Adipocyte (in vitro differentiated cells): Measurements from ENCODE around the gene MYH16.
"Not testable (repeated sequence)": the region's sequence is repeated elsewhere in the genome, so short reads cannot be mapped to it uniquely, and the experiment has no call there.

ENCODE experiments used
- DNase-seq: peaks from one replicate; pipeline ENCODE4 v3.0.0-alpha.2; 2015; ENCODE audit warnings: low read depth
- H3K27me3 ChIP-seq: replicated peaks from 2 replicates; pipeline ENCODE4 v1.7.0; 2013; ENCODE audit warnings: mild to moderate bottlenecking, low read length, moderate library complexity; ENCODE audit not compliant: control insufficient read depth, insufficient read depth
- H3K36me3 ChIP-seq: 2 replicates; pipeline ENCODE4 v1.7.0; 2013; ENCODE audit warnings: low read length, mild to moderate bottlenecking, moderate library complexity; ENCODE audit not compliant: control insufficient read depth, insufficient read depth, severe bottlenecking
- H3K4me1 ChIP-seq: 2 replicates; pipeline ENCODE4 v1.7.0; 2013; ENCODE audit warnings: mild to moderate bottlenecking, low read length, moderate library complexity; ENCODE audit not compliant: control insufficient read depth, insufficient read depth
- H3K4me3 ChIP-seq: 2 replicates; pipeline ENCODE4 v1.7.0; 2013; ENCODE audit warnings: mild to moderate bottlenecking, low read length, moderate library complexity
- H3K9ac ChIP-seq: 2 replicates; pipeline ENCODE4 v1.7.0; 2013; ENCODE audit warnings: mild to moderate bottlenecking, low read length, moderate library complexity
- H3K9me3 ChIP-seq: 2 replicates; pipeline ENCODE4 v1.7.0; 2013; ENCODE audit warnings: mild to moderate bottlenecking, low read length, moderate library complexity; ENCODE audit not compliant: control insufficient read depth

MYH16 gene

GRCh38 chr7:99272476-99273045 lies at the start of gene MYH16:
TSS of gene MYH16 (plus strand) at chr7:99272839.
- Histone ChIP-seq H3K4me1 (peaks cover 3% of the 10 kb centered on the region), H3K27me3 (no peaks in the 10 kb centered on the region), H3K9me3 (no peaks in the 10 kb centered on the region), H3K9ac (no peak within 1 kb of the TSS), H3K36me3 (no peaks in the 10 kb centered on the region), H3K4me3 (no peak within 1 kb of the TSS)
- DNase-seq, result no peak

GRCh38 chr7:99224263-99224898 lies 48.3 kb upstream of the MYH16 start:
- DNase-seq, result peak; percentile 15

GRCh38 chr7:99224899-99225265 lies 47.8 kb upstream of the MYH16 start:
- no peak for DNase-seq

More at GRCh38 chr7:99224263-99224898, 48.3 kb upstream of the MYH16 start:
- not testable (repeated sequence) for H3K4me3 ChIP-seq, H3K27me3 ChIP-seq, H3K9me3 ChIP-seq, H3K4me1 ChIP-seq, H3K9ac ChIP-seq, H3K36me3 ChIP-seq

GRCh38 chr7:99229234-99229633 lies 43.4 kb upstream of the MYH16 start:
- Histone ChIP-seq H3K9ac (no peak overlapping the region), H3K9me3 (no peaks in the 10 kb centered on the region), H3K36me3 (no peaks in the 10 kb centered on the region), H3K27me3 (no peaks in the 10 kb centered on the region), H3K4me3 (no peak overlapping the region), H3K4me1 (no peaks in the 10 kb centered on the region)
- DNase-seq, result no peak

More at GRCh38 chr7:99224899-99225265, 47.8 kb upstream of the MYH16 start:
- no peak overlapping the region for H3K9ac ChIP-seq
- no peaks in the 10 kb centered on the region for H3K4me1 ChIP-seq
- no peak overlapping the region for H3K4me3 ChIP-seq
- H3K27me3 ChIP-seq, result no peaks in the 10 kb centered on the region
- H3K9me3 ChIP-seq, result no peaks in the 10 kb centered on the region
- no peaks in the 10 kb centered on the region for H3K36me3 ChIP-seq

GRCh38 chr7:99232082-99232770 lies 40.4 kb upstream of the MYH16 start:
- DNase-seq, result no peak
- no peak overlapping the region for H3K4me3 ChIP-seq
- H3K9me3 ChIP-seq, result peaks cover 1% of the 10 kb centered on the region
- no peaks in the 10 kb centered on the region for H3K4me1 ChIP-seq
- no peaks in the 10 kb centered on the region for H3K27me3 ChIP-seq
- H3K9ac ChIP-seq, result no peak overlapping the region
- H3K36me3 ChIP-seq, result no peaks in the 10 kb centered on the region

- not testable (repeated sequence) for H3K36me3 ChIP-seq, H3K27me3 ChIP-seq, DNase-seq, H3K9ac ChIP-seq, H3K9me3 ChIP-seq, H3K4me3 ChIP-seq, H3K4me1 ChIP-seq
These were observed 39.7 kb upstream of the MYH16 start for GRCh38 chr7:99232955-99233354.

- Histone ChIP-seq H3K4me1 (no peaks in the 10 kb centered on the region), H3K36me3 (no peaks in the 10 kb centered on the region), H3K9ac (no peak overlapping the region), H3K4me3 (no peak overlapping the region), H3K27me3 (peaks cover 9% of the 10 kb centered on the region), H3K9me3 (peaks cover 8% of the 10 kb centered on the region)
- no peak for DNase-seq
These were observed 38.5 kb upstream of the MYH16 start for GRCh38 chr7:99234185-99234584.

- no peaks in the 10 kb centered on the region for H3K36me3 ChIP-seq
- no peaks in the 10 kb centered on the region for H3K4me1 ChIP-seq
- no peak overlapping the region for H3K4me3 ChIP-seq
- H3K9me3 ChIP-seq, result peaks cover 8% of the 10 kb centered on the region
- no peak overlapping the region for H3K9ac ChIP-seq
- H3K27me3 ChIP-seq, result peaks cover 17% of the 10 kb centered on the region
- no peak for DNase-seq
These were observed 36.7 kb upstream of the MYH16 start for GRCh38 chr7:99235925-99236324.

- H3K4me1 ChIP-seq, H3K4me3 ChIP-seq, H3K36me3 ChIP-seq, H3K9ac ChIP-seq, H3K9me3 ChIP-seq, DNase-seq: not testable (repeated sequence)
- H3K27me3 ChIP-seq, result peaks cover 17% of the 10 kb centered on the region
These were observed 34.8 kb upstream of the MYH16 start for GRCh38 chr7:99237876-99238275.

- H3K9ac ChIP-seq, result no peak overlapping the region
- peaks cover 8% of the 10 kb centered on the region for H3K9me3 ChIP-seq
- no peak overlapping the region for H3K4me3 ChIP-seq
- no peak for DNase-seq
- no peaks in the 10 kb centered on the region for H3K4me1 ChIP-seq
- peaks cover 17% of the 10 kb centered on the region for H3K27me3 ChIP-seq
- no peaks in the 10 kb centered on the region for H3K36me3 ChIP-seq
These were observed 33.9 kb upstream of the MYH16 start for GRCh38 chr7:99238558-99239341.

- H3K4me1 ChIP-seq, result no peaks in the 10 kb centered on the region
- no peak overlapping the region for H3K4me3 ChIP-seq
- DNase-seq, result no peak
- no peak overlapping the region for H3K9ac ChIP-seq
- peaks cover 17% of the 10 kb centered on the region for H3K27me3 ChIP-seq
- peaks cover 2% of the 10 kb centered on the region for H3K9me3 ChIP-seq
- no peaks in the 10 kb centered on the region for H3K36me3 ChIP-seq
These were observed 30.0 kb upstream of the MYH16 start for GRCh38 chr7:99242682-99243081.
